ENCODE data around the gene MEGF10. TPM values are rescaled to one million over a fixed set of nuclear protein-coding genes. Genes with fewer than 3 reads are reported as not detected.
A peak's percentile ranks its signal among the peaks of the same experiment; 100 is the strongest.

Gene MEGF10
- polyA plus RNA-seq, 1 donor from 2014 or later, result 0.05 TPM

DNA sequence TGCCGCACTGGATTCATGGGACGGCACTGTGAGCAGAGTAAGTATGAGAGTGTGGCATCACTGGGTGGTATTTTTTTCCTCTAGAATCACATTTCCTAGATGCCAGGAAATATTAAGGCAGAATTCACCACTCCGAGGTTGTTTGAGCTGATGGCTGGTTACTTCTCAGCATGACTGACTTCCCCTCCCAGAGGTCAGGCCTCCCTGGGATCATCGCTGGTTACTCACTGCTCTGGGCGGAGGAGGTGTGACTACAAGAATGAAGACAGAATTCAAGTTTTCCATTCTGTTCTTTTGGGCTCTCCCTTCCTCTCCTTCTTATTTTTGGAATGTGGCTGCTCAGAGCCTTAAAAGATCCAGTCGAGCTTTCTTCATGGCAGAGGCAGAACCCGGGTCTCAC is 150.2 kb downstream of the MEGF10 start:
- TF ChIP-seq MXI1 (conservative IDR thresholded peaks at IDR 0.05; ENCODE audit: poor library complexity, severe bottlenecking) (no peak), RAD21 (conservative IDR thresholded peaks at IDR 0.05) (no peak), SMC3 (conservative IDR thresholded peaks at IDR 0.05; ENCODE audit: poor library complexity) (no peak), EZH2 (IDR thresholded peaks at IDR 0.05; ENCODE audit: borderline replicate concordance, insufficient read depth, low read length, poor library complexity, severe bottlenecking) (no peak), POLR2AphosphoS5 (IDR thresholded peaks at IDR 0.05) (no peak), TAF1 (IDR thresholded peaks at IDR 0.05; ENCODE audit: low read depth) (no peak), EP300 (conservative IDR thresholded peaks at IDR 0.05; ENCODE audit: poor library complexity, severe bottlenecking) (no peak)
- TF ChIP-seq, protein P1, sequence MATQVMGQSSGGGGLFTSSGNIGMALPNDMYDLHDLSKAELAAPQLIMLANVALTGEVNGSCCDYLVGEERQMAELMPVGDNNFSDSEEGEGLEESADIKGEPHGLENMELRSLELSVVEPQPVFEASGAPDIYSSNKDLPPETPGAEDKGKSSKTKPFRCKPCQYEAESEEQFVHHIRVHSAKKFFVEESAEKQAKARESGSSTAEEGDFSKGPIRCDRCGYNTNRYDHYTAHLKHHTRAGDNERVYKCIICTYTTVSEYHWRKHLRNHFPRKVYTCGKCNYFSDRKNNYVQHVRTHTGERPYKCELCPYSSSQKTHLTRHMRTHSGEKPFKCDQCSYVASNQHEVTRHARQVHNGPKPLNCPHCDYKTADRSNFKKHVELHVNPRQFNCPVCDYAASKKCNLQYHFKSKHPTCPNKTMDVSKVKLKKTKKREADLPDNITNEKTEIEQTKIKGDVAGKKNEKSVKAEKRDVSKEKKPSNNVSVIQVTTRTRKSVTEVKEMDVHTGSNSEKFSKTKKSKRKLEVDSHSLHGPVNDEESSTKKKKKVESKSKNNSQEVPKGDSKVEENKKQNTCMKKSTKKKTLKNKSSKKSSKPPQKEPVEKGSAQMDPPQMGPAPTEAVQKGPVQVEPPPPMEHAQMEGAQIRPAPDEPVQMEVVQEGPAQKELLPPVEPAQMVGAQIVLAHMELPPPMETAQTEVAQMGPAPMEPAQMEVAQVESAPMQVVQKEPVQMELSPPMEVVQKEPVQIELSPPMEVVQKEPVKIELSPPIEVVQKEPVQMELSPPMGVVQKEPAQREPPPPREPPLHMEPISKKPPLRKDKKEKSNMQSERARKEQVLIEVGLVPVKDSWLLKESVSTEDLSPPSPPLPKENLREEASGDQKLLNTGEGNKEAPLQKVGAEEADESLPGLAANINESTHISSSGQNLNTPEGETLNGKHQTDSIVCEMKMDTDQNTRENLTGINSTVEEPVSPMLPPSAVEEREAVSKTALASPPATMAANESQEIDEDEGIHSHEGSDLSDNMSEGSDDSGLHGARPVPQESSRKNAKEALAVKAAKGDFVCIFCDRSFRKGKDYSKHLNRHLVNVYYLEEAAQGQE (IDR thresholded peaks at IDR 0.05; ENCODE audit: borderline replicate concordance), result no peak
- TF ChIP-seq, protein P2, sequence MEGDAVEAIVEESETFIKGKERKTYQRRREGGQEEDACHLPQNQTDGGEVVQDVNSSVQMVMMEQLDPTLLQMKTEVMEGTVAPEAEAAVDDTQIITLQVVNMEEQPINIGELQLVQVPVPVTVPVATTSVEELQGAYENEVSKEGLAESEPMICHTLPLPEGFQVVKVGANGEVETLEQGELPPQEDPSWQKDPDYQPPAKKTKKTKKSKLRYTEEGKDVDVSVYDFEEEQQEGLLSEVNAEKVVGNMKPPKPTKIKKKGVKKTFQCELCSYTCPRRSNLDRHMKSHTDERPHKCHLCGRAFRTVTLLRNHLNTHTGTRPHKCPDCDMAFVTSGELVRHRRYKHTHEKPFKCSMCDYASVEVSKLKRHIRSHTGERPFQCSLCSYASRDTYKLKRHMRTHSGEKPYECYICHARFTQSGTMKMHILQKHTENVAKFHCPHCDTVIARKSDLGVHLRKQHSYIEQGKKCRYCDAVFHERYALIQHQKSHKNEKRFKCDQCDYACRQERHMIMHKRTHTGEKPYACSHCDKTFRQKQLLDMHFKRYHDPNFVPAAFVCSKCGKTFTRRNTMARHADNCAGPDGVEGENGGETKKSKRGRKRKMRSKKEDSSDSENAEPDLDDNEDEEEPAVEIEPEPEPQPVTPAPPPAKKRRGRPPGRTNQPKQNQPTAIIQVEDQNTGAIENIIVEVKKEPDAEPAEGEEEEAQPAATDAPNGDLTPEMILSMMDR (IDR thresholded peaks at IDR 0.05; ENCODE audit: poor library complexity, severe bottlenecking), result no peak
- H3K27me3 ChIP-seq (ENCODE audit: insufficient read depth, low read depth, low read length), result no peaks in the 10 kb centered on the region
- H3K36me3 ChIP-seq (ENCODE audit: insufficient read depth, low read length), result no peaks in the 10 kb centered on the region
- H3K9ac ChIP-seq (ENCODE audit: low read length), result no peak overlapping the region
- no peaks in the 10 kb centered on the region for H4K20me1 ChIP-seq (ENCODE audit: insufficient read depth)
- H3K9me2 ChIP-seq (ENCODE audit: insufficient read depth, low read length), result no peaks in the 10 kb centered on the region
- H3K27ac ChIP-seq (ENCODE audit: low read length), result no peak overlapping the region
- H3K9me3 ChIP-seq (ENCODE audit: low read length), result no peaks in the 10 kb centered on the region
- no peak overlapping the region for H2AFZ ChIP-seq (ENCODE audit: low read depth, low read length)
- no peaks in the 10 kb centered on the region for H3F3A ChIP-seq (ENCODE audit: insufficient read depth, low read length, poor library complexity, severe bottlenecking)
- no peak overlapping the region for H3K4me2 ChIP-seq (ENCODE audit: low read length)
- H3K79me2 ChIP-seq (replicated peaks; ENCODE audit: insufficient read depth, low read length), result no peaks in the 10 kb centered on the region
- H3K4me3 ChIP-seq (ENCODE audit: low read length), result no peak overlapping the region

DNA sequence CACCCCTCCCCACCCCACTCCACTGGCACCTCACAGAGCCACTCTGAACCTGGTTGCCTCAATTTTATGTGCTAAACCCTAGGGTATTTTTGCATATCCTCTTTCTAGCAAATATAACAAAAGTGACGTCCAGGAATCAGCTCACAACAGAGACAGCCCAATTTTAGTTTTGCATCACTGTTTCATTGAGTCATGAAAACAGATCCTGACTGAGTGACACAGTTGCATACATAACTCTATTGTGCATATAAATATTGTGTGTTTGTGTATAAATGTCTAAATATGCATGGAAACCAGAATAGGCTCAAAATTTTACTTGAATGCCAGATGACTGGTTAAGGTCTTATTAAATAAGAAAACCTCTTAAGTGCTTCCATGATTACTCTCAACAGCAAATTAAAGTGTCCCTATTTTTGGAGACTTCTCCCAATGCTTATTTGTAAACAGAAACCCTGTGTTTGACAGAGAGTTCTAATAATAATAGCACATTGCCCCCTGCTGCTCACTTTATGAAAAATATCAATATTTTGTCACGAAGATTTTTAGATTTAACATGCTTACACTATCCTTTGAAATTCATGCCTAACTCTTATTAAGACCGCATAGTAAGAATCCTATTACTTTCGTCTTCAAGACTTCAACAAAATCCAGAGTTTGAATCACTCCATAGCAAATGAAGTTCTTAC is 151.3 kb downstream of the MEGF10 start:
- no peak overlapping the region for H3K4me2 ChIP-seq (ENCODE audit: low read length)
- no peaks in the 10 kb centered on the region for H3K9me3 ChIP-seq (ENCODE audit: low read length)
- H3K79me2 ChIP-seq (replicated peaks; ENCODE audit: insufficient read depth, low read length), result no peaks in the 10 kb centered on the region
- H3K27me3 ChIP-seq (ENCODE audit: insufficient read depth, low read depth, low read length), result no peaks in the 10 kb centered on the region
- TF ChIP-seq SMC3 (conservative IDR thresholded peaks at IDR 0.05; ENCODE audit: poor library complexity) (peak; percentile 80), RAD21 (conservative IDR thresholded peaks at IDR 0.05) (peak; percentile 75)
- TF ChIP-seq, protein P1 (IDR thresholded peaks at IDR 0.05; ENCODE audit: borderline replicate concordance), result no peak
- TF ChIP-seq, protein P2 (IDR thresholded peaks at IDR 0.05; ENCODE audit: poor library complexity, severe bottlenecking), result peak; percentile 69
- no peaks in the 10 kb centered on the region for H3K36me3 ChIP-seq (ENCODE audit: insufficient read depth, low read length)
- no peaks in the 10 kb centered on the region for H4K20me1 ChIP-seq (ENCODE audit: insufficient read depth)
- H3K27ac ChIP-seq (ENCODE audit: low read length), result no peak overlapping the region
- no peaks in the 10 kb centered on the region for H3F3A ChIP-seq (ENCODE audit: insufficient read depth, low read length, poor library complexity, severe bottlenecking)
- no peaks in the 10 kb centered on the region for H3K9me2 ChIP-seq (ENCODE audit: insufficient read depth, low read length)
- no peak overlapping the region for H2AFZ ChIP-seq (ENCODE audit: low read depth, low read length)
- H3K9ac ChIP-seq (ENCODE audit: low read length), result no peak overlapping the region
- H3K4me3 ChIP-seq (ENCODE audit: low read length), result no peak overlapping the region

Measured in neural cell (in vitro differentiated cells).